ENCODE measurements around the gene MAF. TPM values are rescaled to one million over a fixed set of nuclear protein-coding genes. Genes with fewer than 3 reads are reported as not detected.

The MAF gene
- polyA plus RNA-seq, 1 experiment, result 0.07 TPM

DNA sequence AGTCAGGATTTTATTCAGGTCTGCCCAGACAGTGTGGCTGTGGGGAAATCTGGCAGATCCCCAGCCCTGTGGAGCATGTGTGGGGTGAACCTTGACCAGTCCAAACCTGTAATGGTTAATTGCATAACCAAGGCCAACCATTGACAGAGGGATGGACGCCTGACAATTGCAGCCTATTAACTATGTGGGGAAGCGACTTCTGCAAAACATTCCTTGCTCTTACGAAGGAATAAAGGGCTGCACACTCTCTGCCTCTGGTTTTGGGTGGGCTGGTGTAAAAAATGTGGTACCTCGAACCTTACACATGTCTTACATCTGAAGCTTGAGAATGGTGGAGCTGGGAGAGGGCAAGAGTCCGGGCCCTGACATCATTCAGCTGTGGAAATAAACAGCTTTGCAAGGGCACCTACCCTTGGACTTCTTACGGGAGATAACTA lies 35.8 kb downstream of the MAF start:
- no peaks in the 10 kb centered on the region; the same call in 1 of the 2 replicates for H3K9me3 ChIP-seq (ENCODE audit: control insufficient read depth, insufficient read depth, low read length)
- CTCF ChIA-PET, result no interaction called here
- TF ChIP-seq, protein P1, sequence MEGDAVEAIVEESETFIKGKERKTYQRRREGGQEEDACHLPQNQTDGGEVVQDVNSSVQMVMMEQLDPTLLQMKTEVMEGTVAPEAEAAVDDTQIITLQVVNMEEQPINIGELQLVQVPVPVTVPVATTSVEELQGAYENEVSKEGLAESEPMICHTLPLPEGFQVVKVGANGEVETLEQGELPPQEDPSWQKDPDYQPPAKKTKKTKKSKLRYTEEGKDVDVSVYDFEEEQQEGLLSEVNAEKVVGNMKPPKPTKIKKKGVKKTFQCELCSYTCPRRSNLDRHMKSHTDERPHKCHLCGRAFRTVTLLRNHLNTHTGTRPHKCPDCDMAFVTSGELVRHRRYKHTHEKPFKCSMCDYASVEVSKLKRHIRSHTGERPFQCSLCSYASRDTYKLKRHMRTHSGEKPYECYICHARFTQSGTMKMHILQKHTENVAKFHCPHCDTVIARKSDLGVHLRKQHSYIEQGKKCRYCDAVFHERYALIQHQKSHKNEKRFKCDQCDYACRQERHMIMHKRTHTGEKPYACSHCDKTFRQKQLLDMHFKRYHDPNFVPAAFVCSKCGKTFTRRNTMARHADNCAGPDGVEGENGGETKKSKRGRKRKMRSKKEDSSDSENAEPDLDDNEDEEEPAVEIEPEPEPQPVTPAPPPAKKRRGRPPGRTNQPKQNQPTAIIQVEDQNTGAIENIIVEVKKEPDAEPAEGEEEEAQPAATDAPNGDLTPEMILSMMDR (IDR thresholded peaks at IDR 0.05; ENCODE audit: low read depth, low read length), result no peak
- POLR2A ChIA-PET, result no interaction called here
- no peak overlapping the region for H3K4me3 ChIP-seq (ENCODE audit: low read depth, low read length)
- no peaks in the 10 kb centered on the region for H3K27me3 ChIP-seq (ENCODE audit: control insufficient read depth, insufficient read depth, low read length)
- no peak overlapping the region for H3K27ac ChIP-seq (ENCODE audit: low read depth, low read length)
- DNase-seq (ENCODE audit: low read depth, low spot score), result no peak

DNA sequence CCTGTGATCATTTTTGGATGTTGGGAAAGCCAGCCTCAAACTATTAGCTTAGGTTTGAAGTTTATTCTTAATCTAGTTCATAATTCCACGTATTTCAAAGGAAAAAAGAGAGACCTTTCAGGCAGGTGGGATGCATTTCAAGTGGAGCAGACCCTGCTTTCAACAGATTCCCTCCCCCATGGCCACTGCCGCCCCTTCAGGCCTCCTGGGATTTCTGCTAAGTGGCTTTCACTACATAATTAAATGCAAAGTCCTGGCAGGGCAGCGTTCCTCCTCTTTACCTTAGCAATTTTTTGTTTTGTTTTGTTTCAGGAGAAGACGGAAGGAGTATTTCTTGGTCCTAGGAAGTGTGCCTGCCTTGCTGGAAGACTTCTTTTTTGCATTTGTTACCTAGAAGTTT lies 36.6 kb downstream of the MAF start:
- CTCF ChIA-PET, result no interaction called here
- TF ChIP-seq, protein P1 (IDR thresholded peaks at IDR 0.05; ENCODE audit: low read depth, low read length), result no peak
- POLR2A ChIA-PET, result no interaction called here
- Histone ChIP-seq H3K9me3 (ENCODE audit: control insufficient read depth, insufficient read depth, low read length) (no peaks in the 10 kb centered on the region; the same call in 1 of the 2 replicates), H3K27me3 (ENCODE audit: control insufficient read depth, insufficient read depth, low read length) (no peaks in the 10 kb centered on the region), H3K27ac (ENCODE audit: low read depth, low read length) (no peak overlapping the region), H3K4me3 (ENCODE audit: low read depth, low read length) (no peak overlapping the region)
- no peak for DNase-seq (ENCODE audit: low read depth, low spot score)

DNA sequence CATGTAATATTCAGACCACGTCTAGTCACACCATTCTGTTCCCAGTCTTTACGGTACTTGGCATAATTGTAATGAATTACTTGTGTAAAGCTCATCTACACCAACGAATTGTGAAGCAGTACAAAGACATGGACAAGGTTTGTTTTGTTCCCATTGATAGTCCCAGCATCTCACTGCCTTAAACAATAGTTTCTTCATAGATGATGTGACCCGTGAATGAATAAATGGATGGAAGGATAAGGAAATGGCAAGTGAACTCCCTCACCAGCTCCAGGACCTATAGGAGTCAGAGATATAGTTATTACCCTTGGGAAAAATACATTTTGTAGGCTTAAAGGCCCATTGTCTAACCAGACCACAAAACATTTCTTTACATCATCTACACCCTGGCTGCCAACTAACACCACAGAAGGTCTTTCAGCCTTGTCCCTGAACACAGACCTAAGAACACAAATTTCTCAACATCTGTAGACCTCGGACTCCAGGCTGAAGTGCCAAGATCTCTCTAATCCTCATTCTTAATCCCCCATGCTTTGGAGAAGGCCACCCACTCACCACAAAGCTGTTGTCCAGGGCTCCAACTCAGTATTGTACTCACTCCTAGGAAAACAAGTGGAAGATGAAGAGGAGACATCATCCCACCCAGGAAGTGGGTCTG lies 38.2 kb downstream of the MAF start:
- POLR2A ChIA-PET, result no interaction called here
- Histone ChIP-seq H3K27ac (ENCODE audit: low read depth, low read length) (no peak overlapping the region), H3K9me3 (ENCODE audit: control insufficient read depth, insufficient read depth, low read length) (no peaks in the 10 kb centered on the region; the same call in 1 of the 2 replicates), H3K4me3 (ENCODE audit: low read depth, low read length) (no peak overlapping the region), H3K27me3 (ENCODE audit: control insufficient read depth, insufficient read depth, low read length) (no peaks in the 10 kb centered on the region)
- TF ChIP-seq, protein P1 (IDR thresholded peaks at IDR 0.05; ENCODE audit: low read depth, low read length), result no peak
- CTCF ChIA-PET, result no interaction called here
- no peak for DNase-seq (ENCODE audit: low read depth, low spot score)

DNA sequence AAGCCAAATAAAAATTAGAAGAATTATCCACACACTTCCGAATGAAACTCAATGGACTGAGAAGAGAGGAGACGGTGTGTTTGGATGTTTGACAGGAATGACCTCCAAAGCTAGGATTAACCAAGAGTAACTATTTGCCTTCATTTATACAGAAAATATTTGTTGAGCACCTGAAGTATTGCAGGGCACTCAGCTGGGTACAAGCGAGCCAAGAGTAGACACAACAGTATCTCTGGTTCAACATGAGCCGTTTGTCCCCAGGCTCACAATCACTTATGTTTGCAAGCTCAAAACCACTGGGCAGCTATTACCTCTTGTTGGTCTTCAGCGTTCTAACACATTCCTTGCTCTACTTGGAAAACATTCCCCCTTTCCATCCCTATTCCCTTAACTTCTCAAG lies 38.8 kb downstream of the MAF start:
- ChIA-PET POLR2A (no interaction called here), CTCF (no interaction called here)
- TF ChIP-seq, protein P1 (IDR thresholded peaks at IDR 0.05; ENCODE audit: low read depth, low read length), result no peak

DNA sequence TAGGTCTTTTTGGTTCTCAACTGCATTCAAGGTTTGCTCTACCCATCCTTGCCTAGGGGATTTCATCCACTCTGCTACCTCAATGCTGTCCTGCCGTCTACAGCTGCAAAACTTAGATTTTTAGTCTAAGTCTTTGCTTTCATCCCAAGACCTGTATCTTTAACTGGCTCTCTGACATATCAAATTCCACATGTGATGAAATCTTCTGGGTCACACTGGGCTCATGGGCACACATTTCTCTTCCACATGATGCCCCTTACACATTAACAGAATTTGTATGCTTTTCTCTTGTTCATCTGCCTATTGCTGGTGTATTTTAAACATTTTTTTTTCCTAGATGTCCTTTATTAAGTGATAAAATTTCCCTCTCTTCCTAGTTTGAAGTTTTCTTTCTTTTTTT lies 39.6 kb downstream of the MAF start:
- TF ChIP-seq, protein P1 (IDR thresholded peaks at IDR 0.05; ENCODE audit: low read depth, low read length), result no peak
- no peak for DNase-seq (ENCODE audit: low read depth, low spot score)
- CTCF ChIA-PET, result no interaction called here

More for the DNA sequence above, 38.8 kb downstream of the MAF start:
- Histone ChIP-seq H3K4me3 (ENCODE audit: low read depth, low read length) (no peak overlapping the region), H3K27me3 (ENCODE audit: control insufficient read depth, insufficient read depth, low read length) (no peaks in the 10 kb centered on the region), H3K27ac (ENCODE audit: low read depth, low read length) (no peak overlapping the region), H3K9me3 (ENCODE audit: control insufficient read depth, insufficient read depth, low read length) (no peaks in the 10 kb centered on the region; the same call in 1 of the 2 replicates)
- no peak for DNase-seq (ENCODE audit: low read depth, low spot score)

More for the DNA sequence above, 39.6 kb downstream of the MAF start:
- H3K4me3 ChIP-seq (ENCODE audit: low read depth, low read length), result no peak overlapping the region
- no peaks in the 10 kb centered on the region; the same call in 1 of the 2 replicates for H3K9me3 ChIP-seq (ENCODE audit: control insufficient read depth, insufficient read depth, low read length)
- H3K27me3 ChIP-seq (ENCODE audit: control insufficient read depth, insufficient read depth, low read length), result no peaks in the 10 kb centered on the region
- no peak overlapping the region for H3K27ac ChIP-seq (ENCODE audit: low read depth, low read length)
- POLR2A ChIA-PET, result interaction anchor here (0.5 kb wide), 1 partner anchor 15 kb away, joined by 8 read pairs; no protein-coding TSS in a partner anchor

Measured in AG04450 (cell line).